T47D (cell line): ENCODE data around the gene KAZN.

Experiments used
- DNase-seq, 2 experiments: peaks; one replicate each; pipeline versions ENCODE4 v3.0.0 to v3.0.0-alpha.2; 2011 to 2012; ENCODE audit warnings: low read depth in 1 of 2, low spot score in 1 of 2
- JUND ChIP-seq: IDR thresholded peaks from 2 replicates; pipeline ENCODE4 v1.6.1; 2012; ENCODE audit warnings: low read depth
- in situ Hi-C: cut with HindIII; loops from 2 replicates; pipeline ENCODE4 v1.10.0; 2016; ENCODE audit warnings: low sequenced_read_pairs, low pct_unique_long_range_greater_than_20kb

The KAZN gene

DNA sequence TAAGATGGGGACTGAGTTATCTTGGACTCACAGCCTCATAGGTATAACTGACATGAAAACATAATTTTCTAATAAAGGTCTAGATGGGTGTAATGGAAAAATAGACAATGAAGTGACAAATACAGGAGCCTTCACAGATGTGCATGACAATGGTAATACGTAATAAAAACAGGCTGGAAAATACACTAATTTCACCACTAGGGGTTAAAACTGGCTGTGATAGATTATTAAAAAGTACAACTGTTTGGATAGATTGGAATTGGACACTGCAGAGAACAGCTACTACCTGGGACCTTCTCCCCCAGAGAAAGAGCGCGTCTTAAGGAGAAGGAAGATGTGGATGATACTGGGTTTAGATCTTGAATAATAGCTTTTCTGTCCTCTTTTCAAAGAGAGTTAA is 9.8 kb downstream of the KAZN start:
- no peak for DNase-seq
- in situ Hi-C loops = no loop called here
- TF ChIP-seq JUND = no peak

DNA sequence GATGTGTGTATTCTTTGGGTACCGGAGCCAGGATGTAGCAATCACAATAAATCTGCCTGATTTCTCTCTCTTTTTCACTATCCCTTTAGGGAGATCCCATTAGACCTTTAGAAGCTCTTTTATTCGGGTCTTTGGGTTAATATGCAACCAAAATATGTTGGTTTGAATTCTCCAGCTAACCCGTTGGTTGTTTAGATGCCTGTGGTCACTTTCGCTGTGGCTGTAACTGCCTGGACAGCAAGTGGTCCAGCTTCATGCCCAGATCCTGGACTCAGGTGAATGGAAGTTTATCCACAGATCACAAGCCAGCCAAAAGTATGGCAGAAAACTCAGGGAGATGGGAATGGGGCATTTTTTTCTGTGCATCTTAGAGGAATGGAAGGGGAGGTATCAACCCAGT is 12.3 kb downstream of the KAZN start:
- in situ Hi-C loops = no loop called here
- no peak for DNase-seq
- TF ChIP-seq JUND = no peak

DNA sequence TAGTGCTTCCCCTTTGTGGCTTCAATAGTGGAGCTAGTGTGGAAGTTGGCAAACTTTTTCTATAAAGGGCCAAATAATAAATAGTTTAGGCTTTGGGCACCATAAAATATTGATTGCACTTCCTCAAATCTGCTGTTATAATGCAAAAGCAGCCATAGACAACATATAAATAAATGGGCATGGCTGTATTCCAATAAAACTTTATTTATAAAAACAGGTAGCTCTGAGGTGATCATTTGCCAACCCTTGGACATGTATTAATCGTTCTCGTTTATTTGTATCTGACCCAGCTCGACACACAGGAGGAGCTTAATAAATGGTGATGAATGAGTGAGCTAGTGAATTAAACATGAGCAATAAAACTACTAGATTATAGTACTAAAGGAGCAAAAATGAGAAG is 13.3 kb downstream of the KAZN start:
- TF ChIP-seq JUND = no peak
- DNase-seq = no peak
- in situ Hi-C loops = no loop called here

DNA sequence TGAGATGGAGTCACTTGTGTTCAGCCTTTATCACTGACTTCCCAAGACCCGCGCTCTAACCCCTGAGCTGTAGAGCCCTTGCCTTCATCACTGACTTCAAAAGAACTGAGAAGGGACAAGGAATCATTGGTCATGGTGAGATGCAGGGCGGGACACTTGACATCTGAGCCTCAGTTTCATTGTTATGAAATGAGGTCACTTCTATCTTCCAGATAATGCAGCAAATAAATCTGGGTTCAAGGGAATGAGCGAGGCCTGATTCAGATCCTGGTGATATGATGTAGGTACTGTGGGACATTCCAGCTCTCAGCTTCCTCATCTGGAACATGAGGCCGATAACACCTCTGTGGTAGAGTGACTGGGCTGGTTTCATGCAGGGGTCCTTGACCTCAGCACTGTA is 13.8 kb downstream of the KAZN start:
- in situ Hi-C loops = no loop called here
- no peak for DNase-seq
- TF ChIP-seq JUND = no peak

DNA sequence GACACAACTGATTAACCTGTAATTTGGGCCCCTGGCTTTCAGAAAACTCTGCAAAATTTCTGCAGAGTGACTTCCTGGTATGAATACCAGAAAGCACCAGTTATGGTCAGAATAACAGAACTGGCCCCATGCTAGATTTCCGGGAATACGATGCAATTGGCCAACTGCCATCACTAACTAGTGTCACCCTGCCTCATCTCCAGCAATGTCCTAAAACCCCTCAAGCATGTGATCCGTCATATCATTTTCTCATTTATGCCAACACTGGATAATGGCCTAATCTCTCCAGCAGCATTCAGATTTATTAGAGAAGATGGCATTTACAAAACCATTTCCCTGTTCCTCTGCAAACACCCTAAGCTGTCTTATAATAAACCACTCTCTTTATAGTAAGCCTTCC is 15.4 kb downstream of the KAZN start:
- DNase-seq = no peak
- TF ChIP-seq JUND = no peak
- in situ Hi-C loops = no loop called here

DNA sequence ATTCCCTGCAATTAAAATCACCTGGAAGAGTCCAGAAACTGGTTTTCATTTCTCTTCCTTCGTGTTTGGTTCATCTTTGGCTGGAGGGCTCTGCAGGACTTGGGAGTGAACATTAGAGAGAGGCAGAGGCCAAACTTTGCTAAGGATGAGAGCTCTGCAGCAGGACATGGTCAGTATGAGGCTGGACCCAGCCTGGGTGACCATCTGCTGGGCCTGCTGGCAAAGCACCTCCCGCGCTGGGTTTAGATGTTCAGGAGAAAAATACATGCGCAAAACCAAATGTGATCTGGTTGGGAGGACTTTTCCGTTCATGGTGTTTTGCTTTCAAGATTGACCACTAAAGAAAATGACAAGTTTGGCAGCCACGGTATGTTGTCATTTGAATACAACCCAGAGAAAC is 15.9 kb downstream of the KAZN start:
- DNase-seq = no peak
- in situ Hi-C loops = no loop called here
- no peak for TF ChIP-seq JUND

DNA sequence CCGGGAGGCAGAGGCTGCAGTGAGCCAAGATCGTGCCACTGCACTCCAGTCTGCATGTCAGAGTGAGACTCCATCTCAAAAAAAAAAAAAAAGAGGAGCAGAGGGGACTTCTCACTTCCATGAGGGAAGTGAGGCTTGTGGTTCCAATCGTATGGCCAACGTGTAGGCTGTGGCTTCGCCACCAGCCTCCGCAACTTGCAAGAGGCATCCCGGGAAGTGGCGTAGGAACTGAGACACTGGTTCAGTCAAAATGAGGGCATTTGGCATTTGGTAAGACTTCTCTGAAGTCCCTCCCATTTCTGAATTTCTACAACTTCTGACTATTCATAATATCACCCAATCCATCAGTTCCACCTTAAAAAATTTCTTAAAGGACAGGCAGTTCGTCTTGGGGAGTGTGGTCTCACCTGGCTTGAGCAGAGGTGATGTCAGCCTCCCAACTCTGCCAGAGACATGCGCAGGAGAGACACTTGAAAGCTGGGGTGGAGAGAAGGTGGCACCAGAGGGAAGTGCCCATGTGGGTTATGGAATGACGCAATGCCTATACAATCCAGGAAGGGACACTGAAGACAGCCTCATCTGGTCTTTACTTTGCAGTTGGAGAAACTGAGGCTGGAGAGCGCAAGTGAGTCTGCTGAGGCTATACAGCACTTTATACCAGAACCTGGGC is 17.2 kb downstream of the KAZN start:
- in situ Hi-C loops = no loop called here
- TF ChIP-seq JUND = no peak
- no peak for DNase-seq

DNA sequence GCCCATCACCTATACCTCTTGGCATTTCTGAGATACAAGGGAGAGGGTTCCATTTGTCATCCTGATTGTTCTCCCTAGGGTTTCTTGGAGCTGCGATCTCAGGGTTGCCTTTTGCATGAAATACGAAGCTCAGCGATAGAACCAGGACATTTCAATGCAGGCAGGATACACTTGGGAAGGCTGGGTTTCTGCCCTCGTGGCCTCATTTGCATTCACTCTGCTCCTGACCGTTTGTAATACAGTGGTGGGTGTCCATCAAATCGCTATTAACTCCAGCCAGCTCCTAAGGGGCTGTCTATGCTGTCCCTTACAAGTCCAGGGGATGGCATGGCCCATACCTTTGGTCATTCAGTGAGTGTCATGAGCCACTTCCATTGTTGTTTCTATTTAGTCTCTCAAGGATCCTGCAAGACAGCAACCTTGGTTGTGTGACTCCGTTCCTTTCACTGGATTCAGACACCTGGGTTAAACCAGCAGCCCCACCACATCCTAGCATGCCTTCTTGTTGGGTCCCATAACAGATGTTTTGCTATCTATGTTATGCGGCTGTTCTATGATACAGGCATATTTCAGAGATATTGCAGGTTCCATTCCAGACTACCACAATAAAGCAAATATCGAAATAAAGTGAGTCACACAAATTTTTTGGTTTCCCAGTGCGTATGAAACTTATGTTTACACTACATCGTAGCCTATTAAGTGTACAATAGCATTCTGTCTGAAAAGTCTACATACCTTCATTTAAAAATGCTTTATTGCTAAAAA is 18.3 kb downstream of the KAZN start:
- in situ Hi-C loops = no loop called here
- no peak for TF ChIP-seq JUND
- no peak for DNase-seq

DNA sequence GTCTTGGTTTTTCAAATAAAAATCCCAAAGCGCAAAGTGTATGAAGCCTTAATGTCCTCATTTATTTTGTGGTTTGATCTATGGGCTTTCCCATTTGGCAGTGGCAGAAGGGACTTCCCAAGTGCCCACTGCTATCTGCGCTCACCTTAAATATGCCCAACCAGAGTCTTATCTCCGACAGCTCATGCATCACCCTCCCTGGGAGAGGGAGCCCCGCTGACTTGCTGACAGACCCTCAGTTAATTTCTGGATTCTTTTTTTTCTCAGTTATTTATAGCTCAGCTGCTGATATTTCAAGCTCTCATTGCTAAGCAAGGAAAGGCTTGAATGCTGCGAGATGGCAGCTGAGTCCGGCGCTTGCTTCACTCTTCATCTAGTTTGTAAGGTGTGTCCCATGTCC is 19.3 kb downstream of the KAZN start:
- no peak for DNase-seq
- no peak for TF ChIP-seq JUND
- in situ Hi-C loops = no loop called here

DNA sequence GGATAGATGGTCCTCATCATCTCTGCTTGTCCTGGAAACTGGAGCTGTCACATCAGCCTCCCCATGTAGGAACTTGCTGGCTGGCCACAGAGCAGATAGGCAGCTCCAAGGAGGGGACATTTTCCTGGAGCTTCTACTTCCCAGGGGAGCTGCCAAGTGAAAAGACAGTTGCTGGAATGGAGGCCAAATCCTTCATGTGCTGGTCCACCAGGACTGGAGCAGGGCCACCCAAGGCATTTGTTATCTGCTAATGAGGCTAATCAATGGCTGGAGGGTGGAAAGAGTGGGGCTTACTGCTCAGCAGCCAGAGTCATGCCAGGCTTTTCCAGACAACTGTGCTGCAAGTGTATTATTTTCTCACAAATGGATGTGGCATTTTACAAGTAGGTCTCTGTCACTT is 22.5 kb downstream of the KAZN start:
- in situ Hi-C loops = no loop called here
- no peak for DNase-seq
- no peak for TF ChIP-seq JUND

DNA sequence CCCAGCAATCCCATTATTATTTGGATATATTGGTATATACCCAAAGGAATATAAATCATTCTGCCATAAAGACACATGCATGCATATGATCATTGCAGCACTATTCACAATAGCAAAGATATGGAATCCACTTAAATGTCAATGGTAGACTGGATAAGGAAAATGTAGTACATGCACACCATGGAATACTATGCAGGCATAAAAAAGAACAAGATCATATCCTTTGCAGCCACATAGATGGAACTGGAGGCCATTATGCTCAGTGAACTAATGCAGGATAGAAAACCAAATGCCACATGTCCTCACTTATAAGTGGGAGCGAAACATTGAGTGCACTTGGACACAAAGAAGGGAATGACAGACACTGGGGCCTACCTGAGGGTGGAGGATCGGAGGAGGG is 24.6 kb downstream of the KAZN start:
- no peak for TF ChIP-seq JUND
- in situ Hi-C loops = no loop called here
- DNase-seq = no peak

DNA sequence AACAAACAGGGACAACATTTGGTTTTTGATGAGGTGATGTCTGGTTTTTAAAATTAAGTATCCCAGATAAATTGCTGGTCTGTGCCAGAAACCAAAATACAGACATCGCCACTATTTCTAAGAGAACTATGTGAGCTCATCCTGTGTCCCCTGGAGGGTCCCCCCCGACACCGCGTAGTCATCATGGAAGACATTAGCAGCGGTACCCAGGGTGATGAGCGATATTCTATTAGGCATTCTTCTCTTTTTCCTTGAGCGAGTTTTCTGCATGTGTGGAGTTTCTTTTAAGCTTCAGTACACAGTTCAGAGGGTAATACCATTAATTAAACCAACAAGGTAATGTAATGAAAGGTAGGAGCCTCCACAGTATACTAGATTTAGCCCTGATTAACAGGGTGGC is 26.5 kb downstream of the KAZN start:
- in situ Hi-C loops = no loop called here
- no peak for DNase-seq
- no peak for TF ChIP-seq JUND

DNA sequence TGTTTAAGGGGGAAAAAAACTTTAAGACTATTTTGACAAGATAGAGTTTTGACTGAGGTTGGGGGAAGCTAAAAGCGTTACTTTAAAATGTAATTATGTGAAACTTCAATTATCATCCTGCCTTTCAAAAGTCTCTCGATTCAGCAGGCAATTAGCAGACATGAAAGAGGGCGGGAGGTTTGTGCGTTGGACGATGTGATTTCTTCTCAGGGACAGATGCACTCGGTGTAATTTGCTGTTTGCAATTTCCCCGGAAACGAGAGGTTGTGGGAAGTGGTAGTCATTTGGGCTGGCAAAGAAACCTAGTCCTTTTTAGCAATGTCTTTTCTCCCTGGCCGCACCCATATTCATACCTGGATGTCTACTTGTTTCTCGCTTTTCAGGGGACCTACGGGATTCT is 27.1 kb downstream of the KAZN start:
- no peak for TF ChIP-seq JUND
- no peak for DNase-seq
- in situ Hi-C loops = no loop called here

DNA sequence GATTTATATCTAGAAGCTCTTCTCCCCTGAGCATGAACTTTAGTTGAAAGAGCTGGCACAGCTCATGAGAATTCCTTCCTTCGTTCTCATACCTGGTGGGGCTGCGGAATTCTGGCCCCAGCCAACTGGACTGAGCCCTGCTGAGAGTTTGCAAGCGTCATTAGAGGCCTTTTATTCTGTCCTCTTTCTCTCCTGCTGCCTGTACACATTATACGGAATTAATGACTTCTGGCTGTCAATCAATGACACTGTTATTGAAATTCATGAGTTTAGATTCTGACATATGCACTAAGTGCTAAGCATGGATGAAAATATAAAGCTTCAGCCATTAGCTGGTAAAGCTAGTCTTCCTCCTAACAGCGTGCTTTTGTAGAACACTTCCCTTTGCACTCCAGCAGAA is 27.5 kb downstream of the KAZN start:
- TF ChIP-seq JUND = no peak
- DNase-seq = no peak
- in situ Hi-C loops = no loop called here
